Measurements from ENCODE around the gene CLCN3.
"Not testable (repeated sequence)": the region's sequence is repeated elsewhere in the genome, so short reads cannot be mapped to it uniquely, and the experiment has no call there.

CLCN3 gene

DNA sequence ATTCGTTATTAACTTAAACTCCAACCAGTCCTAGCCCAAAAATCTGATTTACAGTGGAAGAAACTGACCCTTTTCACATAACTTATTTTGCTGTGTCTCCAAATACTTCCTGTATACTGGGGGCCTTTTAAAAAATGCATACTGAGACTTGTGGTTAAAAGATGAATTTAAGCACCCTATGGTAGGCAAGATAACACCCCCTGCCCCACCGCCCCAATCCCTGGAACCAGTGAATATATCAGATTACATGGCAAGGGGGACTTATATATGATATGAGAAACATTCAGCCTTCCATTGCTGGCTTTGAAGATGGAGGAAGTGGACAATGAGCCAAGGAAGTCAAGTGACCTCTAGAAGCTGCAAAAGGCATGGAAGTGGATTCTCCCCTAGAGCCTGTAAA lies 3.1 kb upstream of the CLCN3 start:
- no peak for DNase-seq (ENCODE audit: low read depth in 2 of 2, low spot score in 1 of 2)

DNA sequence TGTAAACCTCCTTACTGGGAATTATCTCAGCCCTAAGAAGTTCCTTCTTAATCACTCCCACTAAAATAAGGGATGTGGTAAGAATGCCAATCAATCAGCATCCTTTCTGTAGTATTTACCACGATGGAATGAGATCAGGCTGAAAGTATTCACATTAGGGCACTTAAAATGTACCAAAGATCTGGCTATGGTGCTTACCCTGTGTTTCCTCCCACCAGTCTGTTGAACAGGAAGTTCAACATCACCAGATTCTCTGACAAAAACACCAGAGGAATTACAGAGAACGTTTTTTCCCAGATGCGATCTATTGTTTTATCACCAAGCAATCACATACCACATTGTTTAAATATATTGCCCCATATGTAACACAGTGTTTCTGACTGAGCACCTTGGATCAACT lies 2.1 kb upstream of the CLCN3 start:
- DNase-seq (ENCODE audit: low read depth in 2 of 2, low spot score in 1 of 2) = no peak

DNA sequence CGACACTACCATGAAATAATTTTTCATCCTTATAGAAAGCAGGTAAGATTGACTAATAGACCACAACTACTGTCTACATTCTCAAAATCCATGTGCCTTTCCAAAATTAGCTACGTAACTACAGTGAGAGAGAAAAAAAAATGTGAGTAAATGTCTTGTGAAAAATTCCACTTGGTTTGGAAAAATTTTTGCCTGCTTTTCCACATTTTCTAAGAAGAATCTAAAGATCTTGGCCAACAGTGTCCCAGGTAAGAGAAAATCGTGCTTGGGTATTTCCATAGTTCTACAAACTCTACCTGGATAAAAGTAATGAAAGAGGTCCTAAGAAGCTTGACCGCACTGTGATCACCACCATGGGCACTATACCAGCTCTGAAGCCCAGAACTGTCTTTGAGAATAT lies 1.4 kb upstream of the CLCN3 start:
- DNase-seq (ENCODE audit: low read depth in 2 of 2, low spot score in 1 of 2) = no peak

DNA sequence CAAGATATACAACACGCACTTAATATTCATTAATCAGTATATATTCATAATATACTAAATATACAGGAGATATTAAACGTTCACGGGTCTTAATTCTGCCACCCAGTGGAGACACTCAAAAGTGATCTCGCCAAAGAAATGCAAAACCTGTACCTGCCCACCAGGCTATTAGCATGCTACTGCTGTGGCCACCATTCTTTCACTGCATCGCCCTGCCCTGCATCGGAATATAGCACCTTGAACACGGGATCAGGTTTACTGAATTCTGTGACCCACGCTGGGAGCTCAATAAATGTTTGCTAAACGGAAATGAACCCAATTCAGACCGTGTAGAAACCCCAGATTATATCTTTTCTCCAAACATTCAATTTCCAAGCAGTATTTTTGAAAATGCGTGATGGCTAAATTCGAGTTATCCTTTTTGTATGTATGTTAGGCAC lies 840 bp upstream of the CLCN3 start:
- no peak for DNase-seq (ENCODE audit: low read depth in 2 of 2, low spot score in 1 of 2)

GRCh38 chr4:169620880-169621248 lies 486 bp downstream of the CLCN3 start:
- no peak for DNase-seq (ENCODE audit: low read depth in 2 of 2, low spot score in 1 of 2)

- no peak for DNase-seq (ENCODE audit: low read depth in 2 of 2, low spot score in 1 of 2)
Measured at GRCh38 chr4:169621731-169622492, 1.5 kb downstream of the CLCN3 start.

DNA sequence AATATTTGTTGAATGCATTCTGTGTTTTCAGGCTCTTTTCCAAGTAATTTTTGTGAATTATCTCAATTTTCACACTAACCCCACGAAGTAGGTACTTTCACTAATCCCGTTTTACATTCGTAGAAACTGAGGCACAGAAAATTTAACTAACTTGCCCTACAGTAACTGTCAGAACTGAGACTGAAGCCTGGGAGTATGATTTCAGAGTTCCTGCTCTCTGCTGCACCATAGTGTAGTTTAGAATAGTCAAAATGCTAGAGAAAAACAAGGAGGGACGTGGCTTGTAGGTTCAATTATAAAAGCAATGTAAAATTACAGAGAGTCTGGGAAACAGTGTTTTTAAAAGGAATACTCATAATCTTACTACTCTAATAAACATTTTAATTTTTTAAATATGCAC lies 2.2 kb downstream of the CLCN3 start:
- no peak for DNase-seq (ENCODE audit: low read depth in 2 of 2, low spot score in 1 of 2)

DNA sequence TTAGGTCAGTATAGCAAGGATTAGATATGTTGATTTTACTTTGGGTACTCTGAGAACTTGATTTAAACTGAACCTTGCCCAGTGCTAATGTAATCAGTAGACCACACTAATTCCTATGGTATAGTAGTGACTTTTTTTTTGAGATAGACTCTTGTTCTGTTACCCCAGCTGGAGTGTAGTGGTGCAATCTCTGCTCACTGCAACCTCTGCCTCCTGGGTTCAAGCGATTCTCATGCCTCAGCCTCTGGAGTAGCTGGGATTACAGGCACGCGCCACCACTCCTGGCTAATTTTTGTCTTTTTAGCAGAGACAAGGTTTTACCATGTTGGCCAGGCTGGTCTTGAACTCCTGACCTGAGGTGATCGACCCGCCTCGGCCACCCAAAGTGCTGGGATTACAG lies 3.6 kb downstream of the CLCN3 start:
- DNase-seq (ENCODE audit: low read depth in 2 of 2, low spot score in 1 of 2) = not testable (repeated sequence)

- DNase-seq (ENCODE audit: low read depth in 2 of 2, low spot score in 1 of 2) = no peak
Measured at GRCh38 chr4:169625886-169626285, 5.5 kb downstream of the CLCN3 start.

- DNase-seq (ENCODE audit: low read depth in 2 of 2, low spot score in 1 of 2) = no peak
Measured at GRCh38 chr4:169626331-169627282, 6.2 kb downstream of the CLCN3 start.

DNA sequence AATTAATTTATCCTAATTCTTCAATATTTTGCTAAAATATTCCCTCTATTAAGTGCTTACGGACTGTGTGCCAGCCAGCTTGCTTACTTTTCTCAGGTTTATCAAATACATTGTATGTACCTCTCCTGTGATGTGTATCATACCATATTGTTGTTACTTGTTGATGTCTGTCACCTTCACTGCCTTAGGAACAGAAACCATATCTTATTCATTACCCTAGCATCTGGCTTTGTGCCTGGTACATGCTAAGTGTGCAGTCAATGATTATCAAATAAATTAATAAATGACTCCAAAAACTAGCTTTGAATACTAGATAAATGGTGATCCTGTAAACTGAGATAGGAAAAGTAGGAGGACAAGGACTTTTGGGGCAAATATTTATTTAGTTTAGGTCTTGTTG lies 6.9 kb downstream of the CLCN3 start:
- DNase-seq (ENCODE audit: low read depth in 2 of 2, low spot score in 1 of 2) = no peak

- DNase-seq (ENCODE audit: low read depth in 2 of 2, low spot score in 1 of 2) = no peak
Measured at GRCh38 chr4:169628579-169628978, 8.2 kb downstream of the CLCN3 start.

GRCh38 chr4:169630069-169630468 lies 9.7 kb downstream of the CLCN3 start:
- no peak for DNase-seq (ENCODE audit: low read depth in 2 of 2, low spot score in 1 of 2)

- DNase-seq (ENCODE audit: low read depth in 2 of 2, low spot score in 1 of 2) = no peak
Measured at GRCh38 chr4:169632896-169633295, 12.5 kb downstream of the CLCN3 start.

GRCh38 chr4:169634975-169635374 lies 14.6 kb downstream of the CLCN3 start:
- DNase-seq (ENCODE audit: low read depth in 2 of 2, low spot score in 1 of 2) = no peak

DNA sequence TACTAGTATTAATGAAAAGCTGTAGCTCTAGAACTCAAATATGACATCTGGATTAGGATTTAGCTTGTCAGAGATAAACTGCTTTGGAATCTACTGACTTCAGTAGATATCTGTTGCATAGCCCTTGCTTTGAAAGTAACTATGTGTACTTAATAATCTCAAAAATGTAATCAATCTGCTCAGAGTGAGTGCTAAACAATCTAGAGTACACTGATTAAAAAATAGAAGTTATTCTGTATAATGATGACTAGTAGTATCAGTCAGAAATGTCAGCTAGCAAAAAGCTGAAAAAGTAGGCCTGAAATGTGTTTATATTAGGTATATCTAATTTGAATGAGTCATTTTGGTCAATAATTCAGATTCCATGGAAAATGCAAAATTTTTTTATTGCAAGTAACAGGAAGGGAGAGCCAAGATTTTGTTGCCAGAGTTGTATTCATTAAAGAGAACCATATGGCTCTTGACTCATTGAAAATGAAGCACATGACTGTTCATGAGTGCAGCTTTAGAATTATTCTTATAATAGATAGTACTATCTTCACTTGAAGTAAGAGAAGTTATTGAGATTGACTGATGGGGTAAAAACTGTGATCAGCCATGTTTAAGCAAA lies 20.0 kb downstream of the CLCN3 start:
- DNase-seq (ENCODE audit: low read depth in 2 of 2, low spot score in 1 of 2) = no peak

- no peak for DNase-seq (ENCODE audit: low read depth in 2 of 2, low spot score in 1 of 2)
Measured at GRCh38 chr4:169644802-169645201, 24.4 kb downstream of the CLCN3 start.

- DNase-seq (ENCODE audit: low read depth in 2 of 2, low spot score in 1 of 2) = no peak
Measured at GRCh38 chr4:169645627-169646026, 25.2 kb downstream of the CLCN3 start.

GRCh38 chr4:169649545-169650226 lies 29.3 kb downstream of the CLCN3 start:
- DNase-seq (ENCODE audit: low read depth in 2 of 2, low spot score in 1 of 2) = no peak

- no peak for DNase-seq (ENCODE audit: low read depth in 2 of 2, low spot score in 1 of 2)
Measured at GRCh38 chr4:169650227-169650936, 30.0 kb downstream of the CLCN3 start.

DNA sequence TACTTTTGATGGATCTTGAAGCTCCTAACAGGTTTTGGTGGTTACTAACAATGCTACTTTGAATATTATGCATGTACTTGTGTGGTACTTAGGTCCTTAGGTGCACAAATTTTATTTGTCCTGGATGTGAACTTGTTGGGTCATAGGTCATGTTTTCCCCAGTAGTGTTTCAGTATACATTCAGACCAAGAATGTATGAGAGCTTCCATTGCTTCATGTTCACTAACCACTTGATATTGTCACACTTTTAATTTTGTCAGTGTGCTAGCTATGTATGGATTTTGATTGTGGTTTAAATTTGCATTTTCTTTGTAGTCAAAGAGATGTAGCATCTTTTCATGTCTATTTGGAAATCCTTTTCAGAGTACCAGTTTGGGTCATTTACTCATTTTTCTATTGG lies 32.2 kb downstream of the CLCN3 start:
- no peak for DNase-seq (ENCODE audit: low read depth in 2 of 2, low spot score in 1 of 2)

Measured in stimulated activated CD8-positive, alpha-beta memory T cell treated with anti-CD3 and anti-CD28 coated beads, Interleukin-4, amount 100 ng/mL, for 4 hours (primary cell).